GM18507 (cell line): ENCODE measurements around the gene PRM1.

ENCODE experiments used
- DNase-seq: peaks from one replicate; pipeline ENCODE4 v3.0.0; 2011; ENCODE audit warnings: low read depth; ENCODE audit not compliant: insufficient read length; ENCODE audit errors: extremely low spot score
- FAIRE-seq: peaks from 2 replicates; lab custom pipeline; 2011; peaks lifted over from hg19 to GRCh38; lab: Jason Lieb, UNC

PRM1 gene

GRCh38 chr16:11277607-11278337 is 3.4 kb downstream of the PRM1 start:
- no peak for FAIRE-seq
- no peak for DNase-seq

GRCh38 chr16:11276896-11277593 is 4.1 kb downstream of the PRM1 start:
- DNase-seq = no peak
- no peak for FAIRE-seq

GRCh38 chr16:11276143-11276895 is 4.8 kb downstream of the PRM1 start, which contains the start of gene PRM2:
Gene PRM2 (minus strand): TSS chr16:11276480. CDS start chr16:11276370, 110 bp downstream.
- no peak for DNase-seq
- no peak for FAIRE-seq

GRCh38 chr16:11274964-11275363 is 6.2 kb downstream of the PRM1 start:
- no peak for DNase-seq
- no peak for FAIRE-seq

- FAIRE-seq (no peak), DNase-seq (no peak)
Measured at GRCh38 chr16:11273721-11274324, 7.3 kb downstream of the PRM1 start.

- DNase-seq = no peak
- no peak for FAIRE-seq
Measured at GRCh38 chr16:11272921-11273720, 8.0 kb downstream of the PRM1 start, which contains the start of gene PRM3. Gene PRM3 (minus strand): TSS chr16:11273629. CDS start chr16:11273595, 34 bp downstream.

GRCh38 chr16:11272484-11272883 is 8.6 kb downstream of the PRM1 start:
- no peak for FAIRE-seq
- DNase-seq = no peak

GRCh38 chr16:11271610-11272009 is 9.5 kb downstream of the PRM1 start:
- DNase-seq = no peak
- FAIRE-seq = no peak

GRCh38 chr16:11270602-11271162 is 10.4 kb downstream of the PRM1 start:
- FAIRE-seq (no peak), DNase-seq (no peak)

GRCh38 chr16:11268921-11269375 is 12.2 kb downstream of the PRM1 start, which contains the start of gene TNP2:
Gene TNP2 (minus strand): TSS chr16:11269325. CDS start chr16:11269262, 63 bp downstream.
- FAIRE-seq = no peak
- DNase-seq = no peak

GRCh38 chr16:11265124-11265523 is 16.0 kb downstream of the PRM1 start:
- DNase-seq = no peak
- no peak for FAIRE-seq

GRCh38 chr16:11264155-11264832 is 16.8 kb downstream of the PRM1 start:
- no peak for DNase-seq
- peak; percentile 53 for FAIRE-seq

- FAIRE-seq = peak; percentile 12
- no peak for DNase-seq
Measured at GRCh38 chr16:11263737-11264136, 17.4 kb downstream of the PRM1 start.

- DNase-seq (no peak), FAIRE-seq (no peak)
Measured at GRCh38 chr16:11262915-11263314, 18.2 kb downstream of the PRM1 start.

- no peak for DNase-seq
- FAIRE-seq = no peak
Measured at GRCh38 chr16:11260596-11260966, 20.5 kb downstream of the PRM1 start.

GRCh38 chr16:11259655-11260595 is 21.2 kb downstream of the PRM1 start:
- DNase-seq = no peak
- FAIRE-seq = no peak
